ENCODE results near the gene CTDSPL.

Gene CTDSPL

DNA sequence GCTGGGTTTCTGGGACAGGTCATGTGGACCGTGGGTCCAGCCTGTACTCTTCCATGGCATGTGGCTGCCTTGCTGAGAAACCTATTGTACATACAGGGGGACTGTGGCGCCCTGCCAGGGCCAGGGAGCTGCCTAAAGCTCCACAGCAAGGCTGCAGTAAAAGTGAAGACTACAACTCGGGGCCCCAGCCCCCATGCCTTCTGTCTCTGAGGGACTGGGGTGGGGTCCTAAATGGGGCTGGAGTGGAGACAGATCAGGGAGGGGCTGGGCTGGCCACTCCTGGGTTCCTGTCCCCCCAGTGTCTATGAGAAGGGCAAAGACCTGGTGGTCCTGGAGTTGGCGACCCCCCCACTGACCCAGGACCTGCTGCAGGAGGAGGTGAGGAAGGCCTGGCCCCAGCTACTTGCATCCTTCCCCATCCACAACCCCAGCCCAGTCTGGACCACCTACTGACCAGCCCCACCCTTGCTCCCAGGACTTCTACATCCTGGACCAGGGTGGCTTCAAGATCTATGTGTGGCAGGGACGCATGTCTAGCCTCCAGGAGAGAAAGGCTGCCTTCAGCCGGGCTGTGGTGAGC lies 136.2 kb downstream of the CTDSPL start:
- no peak overlapping the region for H3K4me3 ChIP-seq (ENCODE audit: low read depth, low read length)

DNA sequence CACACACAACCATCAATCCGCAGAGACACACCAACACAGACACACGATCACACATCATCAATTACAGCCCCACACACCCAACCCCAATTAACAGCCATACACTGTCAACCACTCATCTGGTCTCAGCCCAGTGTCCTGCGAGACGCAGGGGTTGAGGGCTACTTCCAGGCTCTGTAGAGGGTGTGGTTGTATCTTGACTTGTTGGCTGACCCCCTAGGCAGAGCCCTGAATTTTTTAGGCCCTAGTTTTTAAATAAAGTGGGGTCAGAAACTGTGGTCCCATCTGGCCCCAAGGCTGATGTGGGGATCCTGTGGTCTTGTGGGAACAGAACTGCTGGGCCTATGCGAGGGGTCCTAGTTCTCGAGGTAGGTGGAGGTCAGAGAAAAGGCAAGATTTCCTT lies 138.2 kb downstream of the CTDSPL start:
- H3K4me3 ChIP-seq (ENCODE audit: low read depth, low read length) = no peak overlapping the region

DNA sequence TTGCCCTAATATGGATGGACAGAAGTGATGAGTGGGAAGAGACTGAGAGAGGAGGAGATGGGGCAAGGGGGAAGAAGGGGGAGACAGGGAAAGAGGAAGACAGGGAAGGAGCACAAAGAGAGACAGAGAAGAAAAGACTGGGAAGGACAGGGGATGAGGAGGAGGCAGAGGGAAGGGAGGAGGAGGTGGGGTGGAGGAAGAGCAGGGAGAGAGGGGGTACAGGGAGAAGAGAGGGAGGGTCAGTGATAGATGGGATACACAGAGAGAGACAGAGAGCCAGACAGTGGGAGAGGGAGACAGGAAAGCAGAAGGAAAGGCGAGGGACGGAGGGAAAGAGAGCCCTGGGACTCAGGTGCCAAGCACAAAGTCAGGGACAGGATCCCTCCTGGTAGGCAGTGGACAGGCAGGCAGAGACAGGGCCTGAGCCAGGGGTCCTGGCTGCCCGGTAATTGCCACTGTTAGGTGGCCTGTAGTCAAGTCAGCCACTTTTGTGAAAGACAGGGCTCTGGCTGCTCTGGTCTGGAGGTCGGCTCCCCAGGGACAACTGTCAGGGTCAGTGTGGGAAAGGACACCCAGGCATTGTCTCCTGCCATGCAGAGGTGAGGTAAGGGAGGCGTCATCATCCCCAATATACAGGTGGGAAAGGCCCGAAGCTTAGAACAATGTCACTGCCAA lies 138.7 kb downstream of the CTDSPL start:
- H3K4me3 ChIP-seq (ENCODE audit: low read depth, low read length) = no peak overlapping the region

DNA sequence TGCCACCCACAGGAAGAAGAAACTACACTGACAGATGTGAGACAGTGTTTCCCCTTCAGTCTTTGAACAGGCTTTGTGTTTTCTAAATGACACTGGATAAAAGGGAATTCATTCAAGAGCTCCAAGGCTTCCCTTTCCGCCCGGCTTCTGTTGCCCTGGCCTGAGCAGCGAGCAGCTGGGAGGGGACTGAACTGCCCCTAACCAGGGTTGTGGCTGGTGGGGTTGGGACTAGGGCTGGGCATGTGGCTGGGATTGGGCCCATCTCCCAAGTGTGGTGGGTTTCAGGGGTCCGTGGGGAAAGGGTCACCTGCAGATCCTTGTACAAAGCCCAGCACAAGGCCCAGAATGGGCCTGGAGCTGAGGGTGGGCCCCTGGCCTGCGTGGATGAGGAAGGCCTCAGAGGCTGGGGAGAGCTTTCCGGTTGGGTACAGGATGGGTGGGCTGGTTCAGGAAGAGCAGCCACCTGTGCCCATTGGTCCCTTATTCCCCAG lies 139.3 kb downstream of the CTDSPL start:
- H3K4me3 ChIP-seq (ENCODE audit: low read depth, low read length) = no peak overlapping the region

DNA sequence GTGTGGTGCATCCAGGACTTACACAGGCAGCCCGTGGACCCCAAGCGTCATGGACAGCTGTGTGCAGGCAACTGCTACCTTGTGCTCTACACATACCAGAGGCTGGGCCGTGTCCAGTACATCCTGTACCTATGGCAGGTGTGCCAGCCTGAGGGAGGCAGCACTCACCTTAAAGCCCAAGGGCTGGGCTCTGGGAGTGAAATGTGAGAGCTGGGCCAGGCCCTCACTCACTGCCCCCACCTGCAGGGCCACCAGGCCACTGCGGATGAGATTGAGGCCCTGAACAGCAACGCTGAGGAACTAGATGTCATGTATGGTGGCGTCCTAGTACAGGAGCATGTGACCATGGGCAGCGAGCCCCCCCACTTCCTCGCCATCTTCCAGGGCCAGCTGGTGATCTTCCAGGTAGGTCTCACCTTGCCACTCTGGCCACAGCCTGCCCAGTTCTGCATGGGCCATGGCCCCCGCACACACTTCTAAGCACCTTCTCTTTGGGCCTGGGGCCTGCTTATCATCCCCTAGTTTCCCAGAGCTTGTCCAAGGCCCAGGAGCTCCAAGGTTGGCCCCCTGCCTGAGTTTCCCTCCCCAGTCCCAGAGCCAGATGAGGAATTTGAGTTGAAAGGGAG lies 139.9 kb downstream of the CTDSPL start:
- H3K4me3 ChIP-seq (ENCODE audit: low read depth, low read length) = no peak overlapping the region

DNA sequence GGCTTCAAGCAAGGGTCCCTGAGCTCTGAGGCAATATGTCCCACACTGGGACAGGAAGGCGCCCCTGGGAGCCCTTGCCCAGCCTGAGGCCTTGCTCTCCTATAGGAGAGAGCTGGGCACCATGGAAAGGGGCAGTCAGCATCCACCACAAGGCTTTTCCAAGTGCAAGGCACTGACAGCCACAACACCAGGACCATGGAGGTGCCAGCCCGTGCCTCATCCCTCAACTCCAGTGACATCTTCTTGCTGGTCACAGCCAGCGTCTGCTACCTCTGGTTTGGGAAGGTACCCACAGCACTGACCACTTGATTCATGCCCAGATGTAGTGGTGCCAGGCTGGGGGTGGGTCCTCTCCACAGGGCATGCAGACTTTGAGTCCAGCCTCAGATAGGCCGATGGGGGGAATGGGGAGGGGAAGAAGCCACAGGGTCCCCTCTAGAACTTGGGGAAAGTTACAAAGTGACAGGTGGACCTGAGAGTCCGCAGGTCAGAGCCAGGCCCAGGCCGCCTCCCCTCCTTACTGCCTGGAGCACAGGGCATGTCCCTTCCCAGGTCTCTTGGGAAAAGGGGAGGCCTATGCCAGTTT lies 140.7 kb downstream of the CTDSPL start:
- H3K4me3 ChIP-seq (ENCODE audit: low read depth, low read length) = no peak overlapping the region

DNA sequence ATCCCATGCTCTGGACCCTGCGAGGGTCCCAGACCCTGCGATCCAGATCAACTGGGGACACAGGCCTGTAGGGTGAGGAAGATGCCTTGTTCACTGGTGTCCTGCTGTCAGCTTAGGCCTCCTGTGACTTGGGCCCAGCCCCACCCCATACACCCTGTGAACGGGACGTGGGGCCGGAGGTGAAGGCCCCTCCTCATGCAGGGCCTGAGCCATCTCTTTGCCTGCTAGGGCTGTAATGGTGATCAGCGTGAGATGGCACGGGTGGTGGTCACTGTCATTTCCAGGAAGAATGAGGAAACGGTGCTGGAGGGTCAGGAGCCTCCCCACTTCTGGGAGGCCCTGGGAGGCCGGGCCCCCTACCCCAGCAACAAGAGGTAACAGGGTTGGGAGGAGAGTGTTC lies 141.3 kb downstream of the CTDSPL start:
- H3K4me3 ChIP-seq (ENCODE audit: low read depth, low read length) = no peak overlapping the region

DNA sequence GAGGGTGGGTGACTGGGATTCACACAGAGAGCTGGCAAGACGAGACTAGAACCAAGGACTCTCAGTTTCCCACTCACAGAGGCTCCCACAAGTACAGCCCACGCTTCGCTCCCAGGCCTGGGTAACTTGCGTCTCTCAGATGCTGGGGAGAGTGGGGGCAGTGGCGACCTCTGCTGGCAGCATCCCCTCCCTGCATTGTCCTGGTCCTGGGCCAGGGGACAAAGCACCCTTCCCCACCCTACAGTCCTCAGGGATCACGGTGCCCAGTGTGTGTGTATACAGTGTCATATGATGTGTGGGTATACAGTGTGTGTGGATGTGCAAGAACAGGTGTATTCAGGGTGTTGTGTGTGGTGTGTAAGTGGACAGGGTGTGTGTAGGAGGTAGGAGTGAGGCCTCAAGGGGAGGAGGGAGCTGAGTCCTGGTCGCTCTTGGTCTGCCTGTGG lies 141.7 kb downstream of the CTDSPL start:
- H3K4me3 ChIP-seq (ENCODE audit: low read depth, low read length) = no peak overlapping the region

DNA sequence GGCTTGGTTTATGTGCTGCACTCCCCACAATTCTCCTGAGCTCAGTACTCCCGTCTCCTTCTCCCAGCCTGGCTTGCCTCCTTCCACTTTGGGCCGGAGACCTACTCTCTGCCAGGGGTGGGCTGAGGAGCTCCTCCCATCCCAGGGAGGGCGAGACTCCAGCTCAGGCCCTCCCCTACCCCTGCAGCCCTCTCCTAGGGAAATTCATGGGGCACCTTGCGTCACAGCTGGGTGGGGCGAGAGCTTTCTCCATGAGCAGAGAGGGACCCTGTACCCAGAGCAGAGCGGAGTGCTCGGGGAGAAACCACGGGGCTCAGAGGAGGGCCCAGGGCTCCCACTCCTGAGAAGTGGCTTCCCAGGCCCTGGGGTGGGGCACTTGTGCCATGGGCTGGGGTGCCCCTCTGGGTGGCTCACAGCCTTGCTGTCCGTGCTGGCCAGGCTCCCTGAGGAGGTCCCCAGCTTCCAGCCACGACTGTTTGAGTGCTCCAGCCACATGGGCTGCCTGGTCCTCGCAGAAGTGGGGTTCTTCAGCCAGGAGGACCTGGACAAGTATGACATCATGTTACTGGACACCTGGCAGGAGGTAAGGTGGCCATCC lies 142.2 kb downstream of the CTDSPL start:
- no peak overlapping the region for H3K4me3 ChIP-seq (ENCODE audit: low read depth, low read length)

DNA sequence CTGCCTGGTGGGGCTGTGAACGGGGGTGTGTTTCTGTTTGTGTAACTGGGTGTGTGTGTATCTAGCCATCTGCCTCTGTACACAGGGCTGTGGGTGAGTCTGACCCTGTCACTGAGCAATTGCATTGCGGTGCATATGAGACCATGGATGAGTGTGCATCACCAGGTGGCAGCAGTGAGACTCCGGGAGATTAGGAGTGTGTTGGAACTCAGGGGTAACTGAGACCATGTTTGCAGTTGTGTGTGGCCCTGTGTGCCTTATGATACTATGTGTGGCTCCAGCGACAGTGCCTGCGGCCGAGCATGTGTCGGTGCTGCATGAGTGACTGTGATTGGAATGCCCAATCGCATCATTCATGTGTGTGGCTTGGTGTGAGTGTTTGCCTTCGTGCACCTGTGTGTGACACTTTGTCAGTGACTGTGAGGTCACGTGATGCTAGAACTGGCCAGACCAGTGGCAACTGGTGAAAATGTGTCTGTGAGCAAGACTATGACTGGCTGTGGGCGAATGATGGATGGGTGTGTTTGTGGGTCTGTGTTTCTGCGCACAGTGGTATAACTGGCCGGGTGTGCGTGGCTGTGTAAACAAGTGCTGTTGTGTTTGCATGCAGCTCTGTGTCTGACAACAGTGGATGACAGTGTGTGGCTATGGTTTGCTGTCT lies 142.9 kb downstream of the CTDSPL start:
- no peak overlapping the region for H3K4me3 ChIP-seq (ENCODE audit: low read depth, low read length)

DNA sequence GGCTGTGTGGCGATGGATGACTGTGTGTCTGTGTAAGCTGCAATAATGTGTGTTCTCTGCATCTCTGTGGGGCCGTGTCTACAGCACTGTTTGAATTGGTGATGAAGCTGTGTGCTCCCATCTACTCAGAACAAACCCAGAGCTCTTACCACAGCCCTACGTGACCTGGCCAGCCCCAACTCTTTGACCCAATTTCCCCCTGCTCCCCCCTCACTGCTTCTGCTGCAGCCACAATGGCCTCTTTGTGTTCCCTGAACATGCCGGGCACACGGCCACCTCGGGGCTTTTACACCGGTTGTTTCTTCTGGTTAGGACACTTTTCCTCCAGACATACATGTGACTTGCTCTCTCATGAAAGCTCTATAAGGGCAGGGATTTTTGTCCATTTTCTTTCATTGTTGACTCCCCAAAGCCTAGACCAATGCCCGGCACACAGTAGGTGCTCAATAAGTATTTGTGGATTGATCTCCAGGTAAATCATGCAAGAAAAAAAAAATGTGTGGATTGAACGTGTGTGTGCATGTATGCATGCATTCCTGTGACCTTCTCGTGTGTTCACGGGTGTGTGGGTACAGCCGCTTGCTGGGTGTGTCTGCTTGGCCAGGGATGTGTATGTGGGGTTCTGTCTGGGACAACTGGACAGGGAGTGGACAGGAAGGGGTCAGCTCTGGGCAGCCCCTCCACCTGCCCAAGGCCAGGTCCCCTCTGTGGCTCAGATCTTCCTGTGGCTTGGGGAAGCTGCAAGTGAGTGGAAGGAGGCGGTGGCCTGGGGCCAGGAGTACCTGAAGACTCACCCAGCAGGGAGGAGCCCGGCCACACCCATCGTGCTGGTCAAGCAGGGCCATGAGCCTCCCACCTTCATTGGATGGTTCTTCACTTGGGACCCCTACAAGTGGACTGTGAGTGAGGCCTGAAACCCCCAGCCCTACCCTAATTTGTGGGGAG lies 143.7 kb downstream of the CTDSPL start:
- H3K4me3 ChIP-seq (ENCODE audit: low read depth, low read length) = no peak overlapping the region

DNA sequence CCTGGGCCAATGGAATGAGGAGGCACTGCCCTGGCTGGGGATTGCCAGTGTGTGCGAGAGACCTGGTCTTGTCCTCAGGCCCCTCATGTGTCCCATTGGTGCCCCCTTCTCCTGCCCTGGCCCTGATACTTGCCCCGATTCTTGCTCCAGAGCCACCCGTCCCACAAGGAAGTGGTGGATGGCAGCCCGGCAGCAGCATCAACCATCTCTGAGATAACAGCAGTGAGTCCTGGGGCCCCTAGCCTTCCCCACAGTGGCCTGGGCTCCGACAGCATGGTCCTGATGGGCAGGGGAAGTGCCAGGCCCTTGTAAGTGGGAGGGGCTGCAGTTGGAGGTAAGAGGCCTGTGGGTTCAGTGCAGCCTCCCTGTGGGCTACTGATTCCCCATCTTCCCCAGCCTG lies 144.4 kb downstream of the CTDSPL start:
- H3K4me3 ChIP-seq (ENCODE audit: low read depth, low read length) = no peak overlapping the region

DNA sequence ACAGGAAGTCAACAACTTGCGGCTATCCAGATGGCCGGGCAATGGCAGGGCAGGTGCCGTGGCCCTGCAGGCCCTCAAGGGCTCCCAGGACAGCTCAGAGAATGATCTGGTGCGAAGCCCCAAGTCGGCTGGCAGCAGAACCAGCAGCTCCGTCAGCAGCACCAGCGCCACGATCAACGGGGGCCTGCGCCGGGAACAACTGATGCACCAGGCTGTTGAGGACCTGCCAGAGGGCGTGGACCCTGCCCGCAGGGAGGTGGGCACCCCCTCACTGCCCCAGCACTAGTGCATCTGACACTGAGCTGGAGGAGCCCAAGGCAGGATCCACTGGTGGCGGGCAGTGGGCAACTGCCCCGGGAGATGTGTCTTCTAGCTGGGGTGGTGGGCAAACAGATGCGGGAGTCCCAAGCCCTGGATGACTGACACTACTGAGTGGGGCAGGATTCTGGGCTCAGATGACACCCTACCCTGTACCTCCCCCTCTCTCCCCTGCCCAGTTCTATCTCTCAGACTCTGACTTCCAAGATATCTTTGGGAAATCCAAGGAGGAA lies 144.8 kb downstream of the CTDSPL start:
- no peak overlapping the region for H3K4me3 ChIP-seq (ENCODE audit: low read depth, low read length)

DNA sequence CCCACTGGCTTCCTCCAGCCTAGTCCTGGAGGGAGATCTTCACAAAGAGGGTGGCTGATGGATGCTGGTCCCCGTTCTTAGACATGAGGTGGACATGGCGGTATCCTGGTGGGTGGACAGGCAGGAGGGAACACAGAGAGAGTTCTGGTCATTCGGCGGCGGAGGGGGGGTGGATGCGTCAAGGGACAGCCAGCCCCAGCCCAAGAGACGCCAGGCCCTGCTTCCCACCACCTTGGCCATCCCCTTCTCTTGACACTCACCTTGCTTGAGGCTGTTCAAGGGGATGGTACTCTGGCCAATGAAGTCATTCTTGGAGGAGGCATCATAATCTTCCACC lies 146.0 kb downstream of the CTDSPL start:
- no peak overlapping the region for H3K4me3 ChIP-seq (ENCODE audit: low read depth, low read length)

DNA sequence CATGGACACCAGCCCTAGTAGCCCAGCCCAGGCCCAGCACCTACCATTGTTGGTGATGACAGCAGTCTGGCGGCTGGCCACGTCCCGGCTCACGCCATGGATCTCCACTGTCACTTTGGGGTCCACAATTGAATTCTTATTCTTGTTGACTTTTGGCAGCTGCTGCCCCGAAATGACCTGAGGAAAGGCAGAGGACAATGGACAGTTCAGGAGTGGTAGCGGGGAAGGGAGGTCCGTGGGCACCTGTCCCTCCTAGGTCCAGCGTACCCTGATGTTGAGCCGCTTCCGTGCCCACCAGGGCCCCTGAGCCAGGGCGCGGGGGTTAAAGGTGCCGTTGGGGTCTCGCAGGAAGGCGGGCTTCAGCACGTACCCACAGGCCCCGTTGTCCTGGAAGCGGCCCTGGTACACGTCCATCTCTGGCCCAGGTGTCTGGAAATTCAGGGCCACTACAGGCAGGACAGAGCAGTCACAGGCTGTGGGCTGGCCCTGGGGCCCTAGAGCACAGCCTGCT lies 146.6 kb downstream of the CTDSPL start:
- no peak overlapping the region for H3K4me3 ChIP-seq (ENCODE audit: low read depth, low read length)

DNA sequence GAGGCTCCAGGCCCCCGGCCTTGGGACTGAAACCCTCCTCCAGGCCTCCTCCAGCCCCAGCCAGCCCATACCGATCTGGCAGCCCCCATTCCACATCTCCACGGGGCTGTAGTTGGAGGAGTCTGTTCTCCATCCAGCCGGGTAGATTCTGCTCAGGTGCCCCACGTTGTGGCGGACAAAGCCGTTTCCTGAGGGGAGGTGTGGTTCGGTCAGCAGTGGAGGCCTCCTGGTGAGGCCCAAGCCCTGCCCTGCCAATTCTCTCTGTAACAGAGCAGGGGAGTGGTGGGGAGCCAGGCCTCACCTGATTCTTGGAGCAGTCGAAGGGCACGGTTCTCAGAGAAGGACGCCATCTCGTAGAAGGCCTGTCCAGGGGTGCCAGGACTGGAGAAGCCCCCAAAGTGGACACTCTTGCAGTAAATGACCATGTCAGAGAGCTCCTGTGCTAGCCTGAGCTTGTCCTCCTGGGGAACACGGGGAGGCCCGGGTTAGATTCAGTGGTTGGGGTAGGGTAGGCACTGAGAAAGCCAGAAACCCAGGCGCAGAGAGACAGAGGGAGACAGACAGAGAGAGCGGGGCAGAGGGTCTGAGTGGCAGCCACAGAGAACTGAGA lies 147.4 kb downstream of the CTDSPL start:
- H3K4me3 ChIP-seq (ENCODE audit: low read depth, low read length) = no peak overlapping the region

DNA sequence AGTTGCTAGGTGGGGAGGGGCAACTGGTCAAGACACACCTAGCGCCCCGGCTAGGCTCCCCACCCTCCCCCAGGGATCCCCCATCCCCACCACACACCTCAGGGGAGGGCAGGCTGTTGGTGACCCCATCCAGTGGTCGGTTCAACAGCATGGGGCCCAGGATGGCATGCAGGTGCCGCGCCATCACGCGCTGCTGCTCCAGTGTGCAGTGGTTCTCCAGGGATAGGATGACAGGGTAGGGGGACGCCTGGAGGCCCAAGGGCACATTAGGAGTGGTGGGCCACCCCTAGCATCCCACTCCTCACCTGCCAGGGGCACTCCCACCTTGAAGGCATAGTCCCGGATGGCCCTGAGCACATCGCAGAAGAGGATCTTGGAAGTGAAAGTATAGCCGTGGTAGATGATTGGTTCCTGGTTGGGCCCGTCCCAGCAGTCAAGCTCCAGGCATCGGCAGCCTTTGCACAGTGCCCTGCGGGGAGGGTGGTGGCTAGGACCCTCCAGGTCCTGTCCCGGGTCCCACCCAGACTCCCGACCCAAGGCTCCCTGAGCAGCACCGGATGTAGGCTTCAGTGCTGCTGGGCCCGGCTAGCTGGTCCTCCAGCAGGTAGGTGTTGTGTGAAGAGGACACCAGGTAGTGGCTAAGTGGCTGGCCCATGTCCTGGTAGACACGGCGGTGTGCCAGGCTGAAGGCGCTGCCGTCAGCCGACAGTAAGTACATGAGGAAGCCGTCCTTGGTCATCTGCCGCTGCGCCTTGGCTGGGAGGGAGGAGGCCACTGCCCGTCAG lies 148.3 kb downstream of the CTDSPL start:
- H3K4me3 ChIP-seq (ENCODE audit: low read depth, low read length) = no peak overlapping the region

DNA sequence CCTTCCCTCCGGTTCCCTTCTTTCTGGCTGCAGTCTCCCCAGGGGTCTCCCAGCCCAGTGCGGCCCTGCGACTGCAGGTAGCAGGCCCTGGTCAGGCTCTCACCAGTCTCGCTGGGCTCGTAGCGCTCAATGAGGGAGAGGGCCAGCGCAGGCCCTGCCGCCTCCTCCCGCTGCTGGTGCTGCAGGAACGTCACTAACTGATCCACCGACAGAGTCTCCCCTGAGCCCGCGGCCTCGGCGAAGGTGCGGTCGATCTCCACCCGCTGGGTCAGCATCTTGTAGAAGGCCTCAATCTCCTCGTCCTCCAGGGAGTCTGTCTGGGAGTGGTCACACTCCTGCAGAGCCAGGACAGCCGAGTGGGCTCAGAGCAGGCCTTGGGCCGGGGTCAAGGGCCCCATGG lies 149.4 kb downstream of the CTDSPL start:
- no peak overlapping the region for H3K4me3 ChIP-seq (ENCODE audit: low read depth, low read length)

Data from iPS-11a (cell line).